AG04449 (cell line): Measurements from ENCODE around the gene ADGRL3.
"Not testable (repeated sequence)": the region's sequence is repeated elsewhere in the genome, so short reads cannot be mapped to it uniquely, and the experiment has no call there.

Experiments used
- CTCF ChIA-PET: fragments of 350-600 bp; formaldehyde crosslinking; extraction: SDS; loops from one replicate; lab custom pipeline; 2021; ENCODE audit warnings: antibody characterized with exemption; lab: Yijun Ruan, JAX
- POLR2A ChIA-PET: fragments of 400-600, 350-600 bp; formaldehyde crosslinking; extraction: SDS; loops from one replicate; lab custom pipeline; 2020; ENCODE audit warnings: antibody characterized with exemption, inconsistent platforms; lab: Yijun Ruan, JAX
- DNase-seq: peaks from one replicate; pipeline ENCODE4 v3.0.0-alpha.2; 2010; ENCODE audit warnings: low read depth, low spot score
- H3K4me3 ChIP-seq: 2 replicates; pipeline ENCODE4 v1.5.1; 2011; ENCODE audit warnings: low read depth, mild to moderate bottlenecking, control low read depth, low read length
- TF ChIP-seq, protein P1 (sequence below): IDR thresholded peaks from one replicate; pipeline ENCODE4 v1.5.1; 2011; ENCODE audit warnings: mild to moderate bottlenecking, moderate library complexity, low read length, control low read depth, inconsistent platforms; ENCODE audit not compliant: insufficient read depth; ENCODE audit errors: missing control alignments

The ADGRL3 gene

GRCh38 chr4:61985426-61985825, 785.3 kb downstream of the ADGRL3 start:
- ChIA-PET CTCF (no interaction called here), POLR2A (no interaction called here)
- no peak for DNase-seq
- TF ChIP-seq, protein P1, sequence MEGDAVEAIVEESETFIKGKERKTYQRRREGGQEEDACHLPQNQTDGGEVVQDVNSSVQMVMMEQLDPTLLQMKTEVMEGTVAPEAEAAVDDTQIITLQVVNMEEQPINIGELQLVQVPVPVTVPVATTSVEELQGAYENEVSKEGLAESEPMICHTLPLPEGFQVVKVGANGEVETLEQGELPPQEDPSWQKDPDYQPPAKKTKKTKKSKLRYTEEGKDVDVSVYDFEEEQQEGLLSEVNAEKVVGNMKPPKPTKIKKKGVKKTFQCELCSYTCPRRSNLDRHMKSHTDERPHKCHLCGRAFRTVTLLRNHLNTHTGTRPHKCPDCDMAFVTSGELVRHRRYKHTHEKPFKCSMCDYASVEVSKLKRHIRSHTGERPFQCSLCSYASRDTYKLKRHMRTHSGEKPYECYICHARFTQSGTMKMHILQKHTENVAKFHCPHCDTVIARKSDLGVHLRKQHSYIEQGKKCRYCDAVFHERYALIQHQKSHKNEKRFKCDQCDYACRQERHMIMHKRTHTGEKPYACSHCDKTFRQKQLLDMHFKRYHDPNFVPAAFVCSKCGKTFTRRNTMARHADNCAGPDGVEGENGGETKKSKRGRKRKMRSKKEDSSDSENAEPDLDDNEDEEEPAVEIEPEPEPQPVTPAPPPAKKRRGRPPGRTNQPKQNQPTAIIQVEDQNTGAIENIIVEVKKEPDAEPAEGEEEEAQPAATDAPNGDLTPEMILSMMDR = no peak
- H3K4me3 ChIP-seq = no peak overlapping the region

DNA sequence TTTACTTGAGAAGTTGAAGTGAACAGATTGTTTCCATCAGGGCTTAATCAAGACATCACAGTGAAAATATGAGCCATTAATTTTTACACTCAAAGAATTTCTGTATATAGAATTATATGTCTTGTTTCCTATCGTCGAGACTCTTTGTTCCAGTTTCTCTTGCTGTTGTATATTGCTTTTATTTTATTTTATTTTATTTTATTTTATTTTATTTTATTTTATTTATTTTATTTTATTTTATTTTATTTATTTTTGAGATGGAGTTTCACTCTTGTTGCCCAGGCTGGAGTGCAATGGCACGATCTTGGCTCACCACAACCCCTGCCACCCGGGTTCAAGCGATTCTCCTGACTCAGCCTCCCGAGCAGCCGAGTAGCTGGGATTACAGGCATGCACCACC, 786.8 kb downstream of the ADGRL3 start:
- DNase-seq, CTCF ChIA-PET, POLR2A ChIA-PET, H3K4me3 ChIP-seq: not testable (repeated sequence)

GRCh38 chr4:61992351-61992750, 792.2 kb downstream of the ADGRL3 start:
- POLR2A ChIA-PET = no interaction called here
- TF ChIP-seq, protein P1 = no peak
- CTCF ChIA-PET = no interaction called here
- no peak for DNase-seq
- H3K4me3 ChIP-seq = no peak overlapping the region

DNA sequence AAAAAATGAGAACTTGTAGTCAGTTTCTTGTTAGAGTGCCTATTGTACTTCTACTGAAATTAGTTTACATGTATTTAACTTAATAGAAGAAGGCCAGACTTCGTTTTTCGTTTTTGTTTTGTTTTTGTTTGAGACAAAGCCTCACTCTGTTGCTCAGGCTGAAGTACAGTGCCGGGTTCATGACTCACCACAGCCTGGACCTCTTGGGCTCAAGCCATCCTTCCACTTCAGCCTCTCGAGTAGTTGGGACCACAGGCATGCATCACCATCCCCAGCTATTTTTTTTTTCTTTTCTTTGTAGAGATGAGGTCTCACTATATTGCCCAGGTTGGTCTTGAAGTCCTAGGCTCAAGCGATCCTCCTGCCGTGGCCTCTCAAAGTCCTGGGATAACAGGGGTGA, 793.9 kb downstream of the ADGRL3 start:
- TF ChIP-seq, protein P1 = no peak
- no peak for DNase-seq
- no peak overlapping the region for H3K4me3 ChIP-seq
- ChIA-PET POLR2A (no interaction called here), CTCF (no interaction called here)

- H3K4me3 ChIP-seq = no peak overlapping the region
- DNase-seq = no peak
- ChIA-PET CTCF (no interaction called here), POLR2A (no interaction called here)
- TF ChIP-seq, protein P1 = no peak
These were observed 795.7 kb downstream of the ADGRL3 start for GRCh38 chr4:61995717-61996340.

- no peak overlapping the region for H3K4me3 ChIP-seq
- POLR2A ChIA-PET = no interaction called here
- CTCF ChIA-PET = no interaction called here
- TF ChIP-seq, protein P1 = no peak
- no peak for DNase-seq
These were observed 796.8 kb downstream of the ADGRL3 start for GRCh38 chr4:61996943-61997342.

GRCh38 chr4:61997831-61998230, 797.7 kb downstream of the ADGRL3 start:
- CTCF ChIA-PET = no interaction called here
- TF ChIP-seq, protein P1 = no peak
- POLR2A ChIA-PET = no interaction called here
- DNase-seq = no peak
- no peak overlapping the region for H3K4me3 ChIP-seq
